Measurements from ENCODE around the gene IRX5.

GRCh38 chr16:54974367-54974766, 43.7 kb downstream of the IRX5 start:
- TF ChIP-seq CTCF (IDR thresholded peaks at IDR 0.05 in 2 of 3, conservative IDR thresholded peaks at IDR 0.05 in 1 of 3; ENCODE audit: borderline replicate concordance in 1 of 3, insufficient read depth in 1 of 3, low read depth in 2 of 3, low read length in 2 of 3) (no peak), POLR2AphosphoS5 (IDR thresholded peaks at IDR 0.05; ENCODE audit: low read depth, low read length) (no peak), MAX (IDR thresholded peaks at IDR 0.05) (no peak), SIN3A (IDR thresholded peaks at IDR 0.05; ENCODE audit: low read depth) (no peak), RAD21 (IDR thresholded peaks at IDR 0.05; ENCODE audit: low read depth) (no peak), TCF7L2 (IDR thresholded peaks at IDR 0.05; ENCODE audit: borderline replicate concordance, extremely low read depth, insufficient read depth, insufficient read length) (no peak)
